ENCODE results near the gene ZDHHC21. TPM values are rescaled to one million over a fixed set of nuclear protein-coding genes. Genes with fewer than 3 reads are reported as not detected.

The ZDHHC21 gene
- total and polyA plus RNA-seq, 2 of the 8 experiments (the other 6 are each of a cell fraction or from before 2014, with no cell fraction given) = 1.9 to 6.0 TPM

DNA sequence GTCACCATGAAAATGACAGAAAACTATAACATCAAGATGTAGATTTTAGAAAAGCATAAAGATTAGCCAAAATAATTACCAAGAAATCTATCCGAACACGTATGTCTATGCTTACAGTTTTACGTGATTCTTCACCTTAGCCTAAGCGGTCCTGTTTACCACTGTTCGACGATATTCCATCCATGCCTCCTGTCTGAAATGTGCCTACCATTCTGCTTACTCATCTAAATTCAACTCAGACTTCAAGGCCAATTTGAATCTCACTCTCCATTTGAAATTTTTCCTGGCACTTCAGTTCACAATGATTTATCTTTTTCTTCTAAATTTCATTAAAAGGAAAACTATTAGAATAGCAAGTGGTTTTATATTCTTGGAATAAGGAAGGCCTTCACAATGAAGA lies 15.4 kb downstream of the ZDHHC21 start:
- Histone ChIP-seq H4K91ac (replicated peaks; ENCODE audit: insufficient read length, low read length) (no peak overlapping the region), H2AK5ac (ENCODE audit: low read depth, low read length) (no peak overlapping the region), H4K20me1 (replicated peaks in 1 of 2; ENCODE audit: control insufficient read depth in 1 of 2, insufficient read depth in 2 of 2, low read length in 2 of 2) (no peaks in the 10 kb centered on the region), H3K18ac (ENCODE audit: extremely low read depth, low read length) (no peak overlapping the region), H3K14ac (ENCODE audit: insufficient read length) (no peak overlapping the region), H4K5ac (ENCODE audit: insufficient read length, low read depth, low read length) (no peak overlapping the region), H3K4me1 (replicated peaks in 1 of 4; ENCODE audit: control insufficient read depth in 3 of 4, insufficient read depth in 4 of 4, low read length in 3 of 4) (no peaks in the 10 kb centered on the region), H3K79me2 (ENCODE audit: control insufficient read depth in 1 of 2, insufficient read depth in 2 of 2, low read length in 2 of 2) (peaks cover 0 to 4% of the 10 kb centered on the region in 2 experiments; a peak in 1 of 4 replicates), H3K27ac (ENCODE audit: low read depth, low read length) (no peak overlapping the region), H3K9me3 (ENCODE audit: insufficient read depth in 2 of 2, low read depth in 1 of 2, low read length in 1 of 2) (no peaks in the 10 kb centered on the region), H2BK120ac (replicated peaks; ENCODE audit: low read depth, low read length) (no peak overlapping the region), H3K9ac (replicated peaks in 1 of 4; ENCODE audit: extremely low read depth in 1 of 4, low read depth in 3 of 4, low read length in 3 of 4) (no peak overlapping the region), H3K4ac (replicated peaks; ENCODE audit: insufficient read length, low read depth, low read length) (no peak overlapping the region), H4K8ac (ENCODE audit: extremely low read depth, insufficient read depth, low read length) (no peak overlapping the region), H2BK20ac (ENCODE audit: low read length) (no peak overlapping the region), H3K36me3 (ENCODE audit: control insufficient read depth in 2 of 4, insufficient read depth in 4 of 4, low read length in 3 of 4) (no peaks in the 10 kb centered on the region), H2BK12ac (ENCODE audit: low read depth, low read length) (no peak overlapping the region), H3K4me3 (ENCODE audit: extremely low read depth in 1 of 4, insufficient read depth in 2 of 4, low read depth in 3 of 4, low read length in 4 of 4) (no peak overlapping the region), H3K23ac (ENCODE audit: insufficient read length) (no peak overlapping the region), H3K56ac (replicated peaks; ENCODE audit: insufficient read length, low read depth, low read length) (no peak overlapping the region), H3K79me1 (ENCODE audit: low read depth, low read length) (no peaks in the 10 kb centered on the region), H3K23me2 (ENCODE audit: low read depth, low read length) (no peaks in the 10 kb centered on the region), H2AFZ (ENCODE audit: low read length) (no peak overlapping the region), H3K4me2 (ENCODE audit: insufficient read depth in 1 of 2, low read depth in 2 of 2, low read length in 2 of 2) (no peak overlapping the region), H2BK5ac (ENCODE audit: low read depth, low read length) (no peak overlapping the region), H3K27me3 (replicated peaks in 1 of 4; ENCODE audit: control insufficient read depth in 3 of 4, extremely low read depth in 1 of 4, insufficient read depth in 3 of 4, low read length in 3 of 4) (no peaks in the 10 kb centered on the region), H2BK15ac (ENCODE audit: low read length) (no peak overlapping the region)
- no peak for TF ChIP-seq SP1 (IDR thresholded peaks at IDR 0.05; ENCODE audit: low read depth, low read length)
- WGBS, 2 experiments (ENCODE audit: extremely low coverage in 1 of 2, insufficient coverage in 1 of 2, insufficient read length in 1 of 2, insufficient replicate concordance in 2 of 2, low coverage in 1 of 2, low lambda C conversion rate in 2 of 2, missing lambda C conversion rate in 1 of 2) = 89% methylated on average over 6 of the region's 6 CpGs; no CpG with 5 or more reads in 1 of the 2 experiments
- CTCF ChIA-PET (ENCODE audit: partially characterized antibody) = interaction anchor here (0.6 to 1.2 kb wide), 2 partner anchors 236 to 447 kb away, joined by 3 to 4 read pairs; no protein-coding TSS in a partner anchor
- FAIRE-seq (no peak), DNase-seq (ENCODE audit: low read depth in 1 of 2, low spot score in 2 of 2) (no peak)
- POLR2A ChIA-PET (ENCODE audit: partially characterized antibody) = no interaction called here
